Peyer's patch (tissue), 4 donors: ENCODE results near the gene MMEL1. TPM values are rescaled to one million over a fixed set of nuclear protein-coding genes. Genes with fewer than 3 reads are reported as not detected.
"Not testable (repeated sequence)": the region's sequence is repeated elsewhere in the genome, so short reads cannot be mapped to it uniquely, and the experiment has no call there.

Experiments
- DNase-seq, 3 donors: peaks; one replicate each; pipeline ENCODE4 v3.0.0-alpha.2; 2017 to 2019
- H3K27ac ChIP-seq, 4 donors: fragments of 200-600 bp; sonication (generic); one replicate each; pipeline ENCODE4 v1.5.1; 2016 to 2019
- H3K27me3 ChIP-seq, 2 donors: fragments of 200-600 bp; sonication (generic); one replicate each; pipeline ENCODE4 v1.5.1; 2019
- H3K36me3 ChIP-seq, 3 donors: fragments of 200-600 bp; sonication (generic); one replicate each; pipeline ENCODE4 v1.5.1; 2016 to 2019
- H3K4me1 ChIP-seq, 4 donors: fragments of 200-600 bp; sonication (generic); one replicate each; pipeline ENCODE4 v1.5.1; 2016 to 2019
- H3K4me3 ChIP-seq, 4 donors: fragments of 200-600 bp; sonication (generic); 1 replicate in 3 of 4; 2 replicates in 1 of 4; pipeline ENCODE4 v1.5.1; 2016 to 2019; ENCODE audit warnings: mild to moderate bottlenecking in 1 of 4
- H3K9me3 ChIP-seq, 4 donors: fragments of 200-600 bp; sonication (generic); one replicate each; pipeline ENCODE4 v1.5.1; 2016 to 2019; ENCODE audit warnings: mild to moderate bottlenecking in 1 of 4
- CTCF ChIP-seq, 6 experiments: fragments of 450-650 bp in 4 of 6; fragments of 200-600 bp in 2 of 6; sonication (generic) in 1 of 6; IDR thresholded peaks; one replicate each; pipeline ENCODE4 v1.5.1; 2017 to 2019; ENCODE audit warnings: antibody characterized with exemption in 6 of 6, mild to moderate bottlenecking in 3 of 6, moderate library complexity in 1 of 6
- POLR2A ChIP-seq, 2 donors: fragments of 450-650 bp; IDR thresholded peaks; one replicate each; pipeline ENCODE4 v1.5.1; 2017; ENCODE audit warnings: antibody characterized with exemption in 2 of 2, mild to moderate bottlenecking in 2 of 2, moderate library complexity in 2 of 2
- total RNA-seq, 4 donors: library from RNA; depleted of rRNA; stranded (reverse); fragments of >200 nt; gene quantifications; one replicate each; pipeline ENCODE4 v1.1.0, GENCODE V29; 2016

Gene MMEL1
- total RNA-seq, 4 donors from 2014 or later, result 7.4 to 51.7 (median 27.4) TPM

- H3K36me3 ChIP-seq, result no peaks in the 10 kb centered on the region
- peaks cover 3 to 48% (median 28%) of the 10 kb centered on the region in 4 donors for H3K4me1 ChIP-seq
- no peaks in the 10 kb centered on the region for H3K27me3 ChIP-seq
- peak overlapping the region in 1 of 4 donors; percentile 10 for H3K27ac ChIP-seq
- no peak overlapping the region for H3K4me3 ChIP-seq
- no peak for DNase-seq
- H3K9me3 ChIP-seq, result no peaks in the 10 kb centered on the region
- no peak for TF ChIP-seq CTCF (IDR thresholded peaks at IDR 0.05)
- no peak for TF ChIP-seq POLR2A (IDR thresholded peaks at IDR 0.05)
Measured at GRCh38 chr1:2580691-2581090, 52.1 kb downstream of the MMEL1 start.

GRCh38 chr1:2578758-2579118 lies 54.1 kb downstream of the MMEL1 start:
- H3K4me3 ChIP-seq, result peak overlapping the region in 2 of 4 donors; percentile 34 to 46

GRCh38 chr1:2577565-2578075 lies 55.2 kb downstream of the MMEL1 start:
- Histone ChIP-seq H3K4me1 (peaks cover 3 to 25% (median 16%) of the 10 kb centered on the region in 4 donors), H3K4me3 (peak overlapping the region; percentile 23 to 46 (median 32)), H3K27ac (peak overlapping the region; percentile 84 to 94 (median 88))
- not testable (repeated sequence) for H3K9me3 ChIP-seq, H3K27me3 ChIP-seq, H3K36me3 ChIP-seq
- DNase-seq, result peak in 1 of 3 donors; percentile 25

More at GRCh38 chr1:2578758-2579118, 54.1 kb downstream of the MMEL1 start:
- H3K27ac ChIP-seq, result peak overlapping the region; percentile 84 to 94 (median 88)
- TF ChIP-seq CTCF (IDR thresholded peaks at IDR 0.05) (no peak), POLR2A (IDR thresholded peaks at IDR 0.05) (no peak)
- no peak for DNase-seq
- no peaks in the 10 kb centered on the region for H3K9me3 ChIP-seq
- no peaks in the 10 kb centered on the region for H3K36me3 ChIP-seq
- no peaks in the 10 kb centered on the region for H3K27me3 ChIP-seq
- H3K4me1 ChIP-seq, result peaks cover 3 to 31% (median 18%) of the 10 kb centered on the region in 4 donors

GRCh38 chr1:2575801-2576663 lies 56.8 kb downstream of the MMEL1 start:
- no peak for TF ChIP-seq CTCF (IDR thresholded peaks at IDR 0.05)
- peak; percentile 6 to 55 for TF ChIP-seq POLR2A (IDR thresholded peaks at IDR 0.05)
- no peaks in the 10 kb centered on the region for H3K9me3 ChIP-seq
- no peaks in the 10 kb centered on the region for H3K36me3 ChIP-seq
- no peaks in the 10 kb centered on the region for H3K27me3 ChIP-seq
- H3K27ac ChIP-seq, result peak overlapping the region; percentile 84 to 94 (median 88)
- peaks cover 3 to 25% (median 16%) of the 10 kb centered on the region in 4 donors for H3K4me1 ChIP-seq
- peak; percentile 67 to 93 (median 92) for DNase-seq
- peak overlapping the region in 3 of 4 donors; percentile 2 to 29 (median 29) for H3K4me3 ChIP-seq

- DNase-seq, result no peak
- H3K27ac ChIP-seq, result no peak overlapping the region
- peaks cover 3 to 25% (median 16%) of the 10 kb centered on the region in 4 donors for H3K4me1 ChIP-seq
- H3K27me3 ChIP-seq, result no peaks in the 10 kb centered on the region
- TF ChIP-seq CTCF (IDR thresholded peaks at IDR 0.05) (no peak), POLR2A (IDR thresholded peaks at IDR 0.05) (no peak)
- H3K9me3 ChIP-seq, result no peaks in the 10 kb centered on the region
- no peak overlapping the region for H3K4me3 ChIP-seq
- no peaks in the 10 kb centered on the region for H3K36me3 ChIP-seq
Measured at GRCh38 chr1:2574350-2574749, 58.5 kb downstream of the MMEL1 start.
